ENCODE measurements around the gene ZC3H14.

Gene ZC3H14

DNA sequence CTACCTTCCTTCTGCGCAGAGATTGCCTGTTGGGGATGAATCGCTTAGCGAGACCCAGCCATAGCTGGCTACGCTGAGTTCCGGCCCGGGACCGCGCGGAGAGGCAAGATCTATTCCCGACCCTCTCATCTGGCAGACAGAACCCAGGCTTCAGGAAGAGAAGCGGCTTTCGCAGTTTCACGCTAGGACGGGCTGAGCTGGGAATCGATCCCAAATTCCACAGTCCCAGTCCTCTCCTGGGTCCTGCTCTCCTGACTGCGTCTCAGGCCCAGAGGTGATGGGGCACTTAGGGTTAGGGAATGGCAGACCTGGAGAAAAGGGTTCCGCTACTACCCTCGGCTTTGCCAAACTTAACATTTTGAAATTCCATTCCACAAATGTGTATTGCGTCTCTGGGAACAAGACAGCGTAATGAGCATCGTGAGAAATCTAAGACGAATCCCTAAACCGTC lies 10.8 kb upstream of the ZC3H14 start:
- no peak for DNase-seq

DNA sequence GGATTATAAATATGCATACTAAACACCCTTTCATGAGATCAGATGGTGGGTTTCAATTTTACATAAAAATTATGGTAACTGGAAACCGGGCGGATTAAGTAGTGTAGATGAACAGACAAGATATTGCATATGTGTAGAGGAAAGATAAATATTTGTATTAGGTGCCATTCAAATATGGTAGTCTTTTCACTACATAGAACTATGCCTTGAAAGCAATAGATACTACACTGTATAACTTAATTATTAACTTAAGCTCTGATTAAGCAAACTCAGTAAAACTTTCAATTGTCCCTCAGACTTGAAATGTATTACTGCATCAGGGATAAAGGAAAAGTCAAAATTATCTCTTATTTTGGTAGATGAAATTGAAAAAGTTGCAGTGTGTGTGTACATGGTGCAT lies 10.0 kb upstream of the ZC3H14 start:
- peak; percentile 48 to 50 for DNase-seq

DNA sequence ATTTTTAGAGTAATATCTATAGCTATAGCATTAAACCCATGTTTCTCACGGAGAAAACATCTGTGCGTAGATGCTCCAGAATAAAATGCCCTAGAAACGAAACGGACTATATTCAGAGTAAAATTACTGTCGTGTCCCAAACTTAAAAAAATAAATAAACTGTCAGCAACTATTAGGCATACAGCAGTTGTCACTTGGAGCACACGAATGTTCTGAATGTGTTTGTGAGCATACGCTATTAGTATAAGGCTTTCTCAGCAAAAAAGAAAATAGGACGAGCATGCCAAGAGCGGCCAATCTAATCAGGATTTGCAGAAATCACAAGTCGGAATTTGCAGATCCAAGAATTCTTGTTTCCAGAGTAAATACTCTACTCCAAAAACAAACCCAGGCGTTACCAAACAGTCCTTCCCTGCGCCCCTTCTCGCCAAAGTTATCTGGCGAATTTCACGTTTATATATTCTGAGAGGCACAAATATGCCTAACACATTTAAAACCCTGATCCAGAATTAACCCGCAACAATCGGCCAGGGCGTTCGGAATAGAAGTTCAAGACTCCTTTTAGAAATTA lies 8.9 kb upstream of the ZC3H14 start:
- DNase-seq: no peak

DNA sequence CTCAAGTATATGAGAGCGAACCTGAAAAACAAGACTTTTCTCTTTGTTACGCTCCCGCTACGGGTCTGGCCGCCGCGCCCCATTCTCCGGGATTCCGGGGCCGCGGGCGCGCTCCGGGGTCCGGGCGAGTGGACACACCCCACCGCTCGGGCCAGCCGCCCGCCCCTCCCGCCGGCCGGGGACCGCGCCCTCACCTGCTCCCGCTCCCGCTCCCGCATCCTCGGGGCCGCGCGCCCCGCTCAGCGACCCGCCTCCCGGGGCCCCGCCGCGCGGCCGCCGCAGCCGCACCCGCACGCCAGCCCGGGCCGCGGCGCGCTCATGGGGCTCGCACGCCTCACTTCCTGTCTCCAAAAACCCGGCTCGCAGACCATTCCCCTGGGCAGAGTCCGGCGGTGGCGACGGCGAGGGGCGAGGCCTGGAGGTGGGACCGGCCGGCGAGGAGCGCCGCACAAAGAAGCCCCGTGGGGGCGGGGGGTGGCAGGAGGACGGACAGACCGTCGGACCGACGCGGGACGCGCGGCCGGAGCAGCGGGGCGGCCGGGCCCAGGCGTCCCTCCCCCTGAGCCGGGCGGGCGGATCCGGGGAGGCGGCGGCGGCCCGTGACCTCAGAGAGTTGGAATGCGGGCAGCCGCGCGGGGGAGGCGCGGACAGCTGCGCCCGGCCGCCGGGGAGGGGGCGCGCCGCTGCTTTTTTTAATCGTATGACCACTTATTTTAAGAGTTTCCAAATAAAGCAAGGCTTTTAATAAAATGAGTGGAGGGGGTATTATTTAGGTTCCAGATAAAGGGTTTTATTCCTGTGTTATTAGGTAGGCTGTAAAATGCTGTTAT lies 8.2 kb upstream of the ZC3H14 start, which contains the start of gene PTPN21:
PTPN21 (minus strand) TSS at position 551 of the 830 bp plus-strand sequence. CDS start 4,590 bp downstream, outside the sequence.
- peak in 1 of 2 experiments; percentile 75 for DNase-seq

DNA sequence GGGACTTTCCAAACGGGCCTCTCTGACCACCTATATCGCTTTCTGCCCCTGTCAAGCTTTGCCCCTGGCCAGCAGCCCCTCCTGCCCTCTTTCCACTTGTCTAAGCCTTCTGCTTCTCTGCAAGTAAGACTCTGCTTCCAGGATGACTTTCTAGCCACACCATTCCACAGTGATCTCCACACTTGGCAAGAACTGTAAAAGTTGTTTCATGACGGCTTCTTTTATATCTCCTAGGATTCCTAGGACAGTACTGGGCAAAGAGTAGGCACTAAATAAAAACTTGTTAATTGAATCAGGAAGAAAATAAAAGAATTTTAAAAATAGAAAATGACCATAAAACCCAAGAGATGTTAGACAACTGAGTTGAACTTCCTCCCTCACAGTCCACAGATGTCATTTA lies 6.3 kb upstream of the ZC3H14 start:
- no peak for DNase-seq

DNA sequence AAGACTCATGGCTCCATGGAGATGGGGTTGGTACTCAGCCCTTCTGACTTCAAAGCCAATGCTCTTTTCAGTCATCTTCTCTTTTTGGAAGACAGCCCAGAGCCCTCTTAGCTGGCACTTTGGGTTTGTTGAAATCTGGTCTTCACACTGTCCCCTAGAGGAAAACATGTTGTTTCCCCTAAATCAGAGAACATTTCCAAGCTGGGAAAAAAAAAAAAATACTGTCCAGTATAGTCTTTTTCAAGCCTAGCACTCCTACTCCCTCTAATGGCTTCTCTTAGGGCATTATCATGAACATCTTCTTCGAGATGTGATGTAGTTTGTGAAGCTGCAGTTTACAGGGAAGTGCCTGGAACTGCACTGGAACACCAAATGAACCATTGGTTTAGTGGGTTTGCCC lies 3.0 kb upstream of the ZC3H14 start:
- peak in 1 of 2 experiments; percentile 45 for DNase-seq

DNA sequence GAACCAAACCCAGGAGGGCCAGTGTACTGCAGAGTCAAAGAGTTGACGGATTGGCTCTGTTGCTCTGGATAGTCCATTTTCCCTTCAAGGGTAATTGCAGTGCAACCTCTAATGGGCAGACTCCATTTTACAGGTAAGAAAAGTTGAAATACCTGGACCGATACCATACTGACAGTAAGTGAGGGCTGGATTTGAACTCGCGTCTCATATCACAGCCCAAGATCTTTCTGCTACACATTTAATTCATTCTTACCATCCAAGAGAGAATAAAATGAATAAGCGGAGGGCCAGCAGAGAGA lies 356 bp upstream of the ZC3H14 start:
- DNase-seq: no peak

DNA sequence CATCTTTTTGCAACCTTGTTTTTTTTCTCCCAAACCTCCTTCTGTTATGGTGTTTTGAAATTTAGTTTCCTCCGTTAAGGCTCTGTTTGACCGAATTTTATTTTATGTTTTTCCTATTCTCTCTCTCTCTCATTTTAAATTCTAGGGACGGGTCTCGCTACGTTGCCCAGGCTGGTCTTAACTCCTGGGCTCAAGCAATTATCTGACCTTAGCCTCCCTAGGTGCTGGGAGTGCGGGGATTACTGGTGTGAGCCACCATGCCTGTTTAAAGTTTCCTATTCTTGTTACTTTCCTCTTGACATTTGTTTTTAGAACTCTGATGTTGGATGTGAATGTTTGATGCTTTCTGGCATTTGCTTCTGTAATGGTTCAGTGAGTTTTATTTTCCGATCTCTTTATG lies 1.0 kb downstream of the ZC3H14 start:
- DNase-seq: no peak

DNA sequence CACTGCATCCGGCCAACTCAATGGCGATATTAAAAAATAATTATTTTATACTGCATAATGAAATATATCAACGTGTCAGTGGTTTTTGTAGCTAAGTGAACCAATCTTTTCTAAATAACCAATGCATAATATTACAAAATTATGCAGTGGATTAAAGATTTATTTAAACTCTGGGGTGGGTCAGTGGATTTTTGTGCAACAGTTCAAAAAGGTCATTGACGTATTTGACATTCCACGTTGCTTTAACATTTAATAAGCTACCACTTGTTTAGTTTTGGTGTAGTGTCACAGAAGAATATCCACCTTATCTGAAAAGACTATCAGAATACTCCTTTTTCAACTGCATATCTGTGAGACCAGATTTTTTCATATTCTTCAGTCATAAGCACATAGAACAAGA lies 2.6 kb downstream of the ZC3H14 start:
- DNase-seq: no peak

DNA sequence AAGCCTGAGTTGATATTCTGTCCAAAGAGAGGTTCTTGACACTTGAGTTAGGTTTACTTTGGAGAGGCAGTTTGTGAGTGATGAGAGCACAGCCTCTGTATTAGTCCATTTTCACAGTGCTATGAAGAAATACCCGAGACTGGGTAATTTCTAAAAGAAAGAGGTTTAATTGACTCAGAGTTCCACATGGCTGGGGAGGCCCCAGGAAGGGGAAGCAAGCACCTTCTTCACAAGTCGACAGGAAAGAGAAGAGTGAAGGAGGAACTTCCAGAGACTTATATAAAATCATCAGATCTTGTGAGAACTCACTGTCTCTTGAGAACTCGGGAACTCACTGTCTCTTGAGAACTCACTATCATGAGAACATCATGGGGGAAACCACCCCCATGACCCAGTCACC lies 5.4 kb downstream of the ZC3H14 start:
- no peak for DNase-seq

DNA sequence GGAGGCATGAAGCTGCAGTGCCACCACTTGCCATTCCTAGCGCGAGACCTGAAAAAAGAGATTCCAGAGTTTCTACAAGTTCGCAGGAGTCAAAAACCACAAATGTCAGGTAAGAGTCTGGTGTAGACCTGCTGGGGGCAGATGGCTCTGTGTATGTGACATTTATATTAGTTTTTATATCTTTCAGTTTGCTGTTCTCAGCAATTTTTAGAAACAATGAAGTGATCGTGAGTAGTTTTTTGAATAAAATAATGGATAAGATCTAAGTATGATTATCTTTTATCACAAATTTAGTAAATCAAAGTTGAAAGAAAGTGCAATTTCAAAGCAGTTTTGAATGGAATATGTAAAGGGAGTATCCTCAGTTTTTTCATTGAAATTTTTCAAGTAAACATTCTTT lies 9.3 kb downstream of the ZC3H14 start:
- no peak for DNase-seq

DNA sequence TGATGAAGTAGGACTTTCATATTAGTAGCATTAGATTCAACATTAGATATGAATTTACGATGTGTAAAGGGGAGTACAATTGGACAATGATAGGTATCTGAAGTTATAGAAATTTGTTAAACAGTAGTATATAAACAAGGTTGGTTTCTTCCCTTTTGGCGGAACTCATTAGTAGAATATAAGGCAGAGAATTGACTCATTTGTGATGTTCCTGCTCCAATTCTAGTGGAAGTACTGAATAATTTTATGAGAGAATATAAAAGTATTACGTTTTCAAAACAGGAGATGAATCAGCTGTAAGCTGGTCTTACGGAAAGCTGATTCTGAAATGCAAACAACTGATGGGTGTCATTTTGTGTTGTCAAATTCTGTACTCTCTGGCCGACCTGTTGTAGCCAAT lies 13.4 kb downstream of the ZC3H14 start:
- DNase-seq: no peak

DNA sequence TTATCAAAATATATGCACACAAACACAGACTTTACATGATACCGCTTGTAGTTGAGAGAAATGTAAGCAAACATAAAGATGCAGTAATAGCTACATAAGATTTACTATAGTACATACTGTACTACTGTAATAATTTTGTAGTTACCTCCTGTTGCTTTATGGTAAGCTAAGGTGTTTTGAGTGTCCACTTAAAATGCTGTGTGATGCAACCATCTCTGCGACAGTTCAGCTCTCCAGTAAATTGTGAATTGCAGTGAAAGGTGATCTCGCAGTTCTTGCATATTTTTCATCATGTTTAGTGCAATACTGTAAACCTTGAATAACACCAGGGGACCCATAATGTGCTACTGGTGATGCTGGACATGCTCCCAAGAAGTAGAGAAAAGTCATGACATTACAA lies 21.6 kb downstream of the ZC3H14 start:
- no peak for DNase-seq

DNA sequence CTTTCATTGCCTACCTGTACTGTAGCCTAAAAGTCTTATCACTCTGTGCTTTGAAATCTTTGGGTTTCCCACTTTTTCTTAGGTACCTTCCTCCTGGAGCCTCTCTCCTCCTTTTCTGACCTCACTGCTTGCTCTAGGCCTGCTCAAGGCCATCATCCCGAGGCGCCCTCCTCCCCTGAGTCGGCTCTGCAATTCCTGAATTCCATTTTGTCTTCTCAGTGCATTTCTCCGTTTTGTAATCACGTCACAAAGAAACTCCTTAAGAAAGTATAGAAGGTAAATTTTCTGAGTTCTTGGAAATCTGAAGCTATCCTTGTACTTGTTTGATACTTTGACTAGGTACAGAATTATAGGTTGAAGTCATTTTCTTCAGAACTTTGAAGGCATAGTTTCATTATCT lies 25.2 kb downstream of the ZC3H14 start:
- DNase-seq: no peak

DNA sequence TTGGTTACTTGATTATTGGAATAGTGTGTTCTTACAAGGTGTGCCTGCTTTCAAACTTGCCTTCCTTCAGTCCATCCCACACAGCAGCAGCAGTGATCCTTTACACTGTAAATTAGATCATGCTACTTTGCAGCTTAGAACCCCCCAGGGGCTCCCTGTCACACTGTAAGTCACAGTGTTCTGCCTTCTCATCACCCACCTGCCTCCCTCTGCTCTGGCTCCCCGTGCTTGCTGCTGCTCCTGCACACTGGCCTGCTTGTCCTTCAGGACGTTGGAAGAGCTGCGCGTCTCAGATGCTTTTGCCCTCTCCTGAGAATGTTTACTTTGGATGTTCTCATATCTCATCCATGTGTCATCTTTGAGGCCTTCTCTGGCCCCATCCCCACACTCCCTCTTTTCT lies 27.3 kb downstream of the ZC3H14 start:
- DNase-seq: no peak

DNA sequence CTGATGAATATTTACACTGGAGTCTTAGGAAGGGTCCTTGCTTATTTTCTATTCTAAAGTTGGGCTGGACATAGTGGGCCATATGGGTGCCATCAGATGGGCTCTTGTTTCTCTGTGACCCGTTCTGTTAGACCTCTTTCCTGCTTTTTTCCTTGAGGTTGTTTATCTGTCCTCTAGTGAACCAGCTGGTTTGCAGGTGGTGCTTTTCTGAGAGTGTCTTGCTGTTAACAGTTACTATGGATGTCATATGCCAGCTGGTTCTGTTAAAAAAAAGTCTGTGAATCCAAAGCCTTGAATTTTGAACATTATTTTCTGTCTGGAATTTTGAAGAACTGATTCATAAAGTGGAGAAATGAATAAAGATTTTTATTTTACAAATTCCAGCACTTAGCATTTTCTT lies 29.2 kb downstream of the ZC3H14 start:
- DNase-seq: no peak

DNA sequence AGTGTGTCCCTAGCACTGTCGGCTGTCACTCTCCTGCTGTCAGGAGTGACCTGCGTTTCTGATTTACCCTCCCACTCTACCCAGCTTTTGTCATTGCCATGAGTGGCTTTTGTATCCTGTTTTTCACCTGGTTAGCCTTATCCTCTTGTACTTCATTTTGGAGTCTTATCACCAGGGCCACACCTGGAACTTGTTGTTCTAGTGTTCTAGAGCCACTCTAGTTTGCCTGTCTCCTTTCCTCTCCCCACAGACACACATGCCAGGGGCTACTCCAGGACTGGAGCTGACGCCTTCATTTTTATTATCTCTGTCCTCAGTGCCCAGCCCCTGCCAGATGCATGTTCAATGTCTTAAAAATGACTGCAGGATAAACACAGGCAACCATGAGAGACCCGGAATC lies 34.2 kb downstream of the ZC3H14 start:
- DNase-seq: no peak

DNA sequence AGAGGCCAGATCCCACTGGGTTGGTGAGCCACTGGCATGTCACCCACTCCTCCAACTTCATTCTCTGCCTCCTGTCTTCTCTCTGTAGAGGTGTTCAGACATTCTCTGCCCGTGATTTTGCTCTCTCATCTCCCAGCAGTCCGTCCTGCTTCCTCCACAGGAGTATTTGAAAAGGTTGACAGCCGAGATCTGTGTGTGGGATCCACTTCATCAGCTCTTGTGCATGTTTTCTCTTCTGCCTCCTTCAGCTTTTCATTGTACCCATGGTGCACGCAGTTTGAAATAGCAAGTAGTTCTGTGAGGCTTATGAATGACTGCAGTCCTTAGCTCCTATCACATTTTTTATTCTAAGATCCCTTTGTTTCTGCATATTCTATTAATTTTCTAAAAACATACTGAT lies 34.8 kb downstream of the ZC3H14 start:
- no peak for DNase-seq

DNA sequence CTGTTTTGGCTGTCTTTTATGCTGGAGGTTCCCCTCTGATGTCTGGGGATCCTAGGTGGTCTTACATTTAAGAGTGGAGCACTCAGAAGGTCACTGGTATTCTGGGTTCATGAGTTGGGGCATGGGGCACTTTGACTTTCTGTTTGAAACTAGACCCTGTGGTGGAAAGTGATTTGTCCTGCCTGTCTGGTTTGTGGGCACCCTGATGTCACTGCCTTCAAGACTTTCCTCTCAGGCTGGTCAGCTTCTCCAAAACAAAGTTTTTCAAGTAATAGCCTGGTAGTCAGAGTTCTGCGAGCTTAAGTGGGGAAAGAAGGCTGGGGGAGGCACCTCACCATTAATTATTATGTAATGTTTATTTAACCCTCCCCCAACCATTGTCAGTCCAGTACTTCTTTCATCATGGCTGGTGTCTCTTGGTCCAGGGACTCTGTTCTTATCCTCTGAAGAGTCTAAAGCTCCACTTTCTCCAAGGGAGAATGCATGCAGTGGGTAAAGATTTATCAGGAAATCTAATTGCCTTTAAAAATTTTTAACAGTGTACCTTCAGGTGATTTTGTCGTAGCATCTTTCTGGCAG lies 35.3 kb downstream of the ZC3H14 start:
- DNase-seq: no peak

DNA sequence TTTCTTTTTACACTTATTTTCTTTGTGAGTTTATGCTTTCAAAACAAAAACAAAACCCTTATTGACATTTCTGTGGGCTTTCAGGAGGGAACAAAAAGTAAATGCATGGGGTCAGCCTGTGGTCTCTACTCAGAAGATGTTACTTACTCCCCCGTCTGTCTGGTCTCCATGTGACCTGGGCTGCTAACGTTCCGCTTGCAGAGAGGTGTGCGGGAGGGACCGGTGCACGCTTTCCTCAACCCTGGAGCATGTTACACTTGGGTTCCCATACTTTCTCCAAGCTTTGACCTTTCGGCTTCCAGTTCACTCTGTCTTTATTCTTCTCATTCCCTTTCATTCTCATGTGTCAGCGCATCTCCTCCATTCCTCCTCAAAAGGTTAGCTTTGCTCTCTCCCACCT lies 36.5 kb downstream of the ZC3H14 start:
- DNase-seq: no peak

DNA sequence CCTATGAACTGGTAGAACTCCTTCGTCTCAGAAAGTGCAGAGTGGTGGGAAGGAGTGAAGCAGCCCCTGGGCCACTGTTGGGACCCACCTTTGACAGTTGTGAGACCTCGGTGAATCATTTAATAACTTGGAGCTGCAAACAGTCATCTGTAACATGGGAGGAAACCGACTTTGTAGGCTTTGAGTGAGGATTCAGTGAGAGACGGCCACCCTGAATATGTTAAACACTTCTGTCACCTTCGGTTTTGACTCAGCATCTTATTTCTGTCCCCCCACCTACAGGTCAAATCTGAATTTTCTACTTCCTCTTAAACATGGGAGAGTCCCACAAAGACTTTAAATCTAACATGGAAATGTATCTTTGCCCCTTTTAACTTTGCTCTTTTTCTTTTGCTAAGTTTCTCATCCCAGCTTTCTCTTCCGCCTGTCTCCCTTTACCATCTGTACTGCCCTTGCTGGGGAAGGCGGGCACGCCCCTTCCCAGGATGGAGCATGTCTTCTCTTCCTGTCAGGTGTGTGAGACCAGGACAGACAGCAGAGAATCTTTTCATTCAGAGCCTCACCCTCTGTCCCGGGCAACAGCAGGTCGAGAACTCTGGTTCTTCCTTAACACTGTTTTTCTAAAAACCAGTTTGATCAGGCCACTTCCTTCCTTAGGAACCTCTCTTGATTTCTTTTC lies 37.1 kb downstream of the ZC3H14 start:
- DNase-seq: no peak

DNA sequence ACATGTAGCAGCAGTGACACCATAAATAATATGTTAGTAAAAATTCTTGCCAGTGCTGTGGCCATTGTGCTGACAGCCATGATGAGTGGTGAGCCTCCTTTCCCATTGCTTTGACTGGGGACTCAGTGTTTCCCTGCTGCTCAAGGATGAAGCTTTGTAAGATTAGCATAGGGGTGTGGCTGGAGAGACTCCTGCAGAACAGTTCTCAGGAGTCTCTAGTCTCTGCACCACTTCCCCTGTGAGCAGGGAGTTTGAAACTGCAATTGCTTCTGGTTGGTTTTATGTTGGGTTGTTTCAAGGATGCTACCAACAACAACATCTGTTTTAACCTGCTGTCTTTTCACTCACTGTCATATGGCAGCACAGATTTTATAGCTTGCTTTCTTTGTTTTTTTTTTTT lies 41.4 kb downstream of the ZC3H14 start:
- no peak for DNase-seq

DNA sequence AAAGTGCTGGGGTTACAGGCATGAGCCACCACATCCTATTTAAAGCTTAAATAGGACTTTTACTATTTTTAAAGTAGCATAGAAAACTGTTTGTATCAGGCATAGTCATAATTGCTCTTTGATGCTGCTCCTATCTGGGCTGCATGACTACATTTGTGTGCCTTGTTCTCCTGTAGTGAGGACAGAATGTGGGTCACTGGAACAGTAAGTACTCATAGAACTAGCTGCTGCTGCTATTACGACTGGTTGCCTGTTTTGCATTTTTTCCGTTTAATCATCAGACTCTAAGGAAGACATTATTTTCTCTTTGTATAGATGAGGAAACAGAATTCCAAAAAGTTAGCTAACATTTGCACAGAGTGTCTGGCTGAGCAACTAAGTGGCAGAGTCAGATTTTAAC lies 42.8 kb downstream of the ZC3H14 start:
- DNase-seq: peak; percentile 25 to 27

DNA sequence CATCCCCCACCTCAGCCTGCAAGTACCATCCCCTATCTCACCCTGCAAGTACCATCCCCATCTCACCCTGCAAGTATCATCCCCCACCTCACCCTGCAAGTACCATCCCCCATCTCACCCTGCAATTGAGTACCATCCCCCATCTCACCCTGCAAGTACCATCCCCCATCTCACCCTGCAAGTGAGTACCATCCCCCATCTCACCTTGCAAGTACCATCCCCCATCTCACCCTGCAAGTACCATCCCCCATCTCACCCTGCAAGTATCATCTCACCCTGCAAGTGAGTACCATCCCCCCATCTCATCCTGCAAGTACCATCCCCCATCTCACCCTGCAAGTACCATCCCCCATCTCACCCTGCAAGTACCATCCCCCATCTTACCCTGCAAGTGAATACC lies 45.0 kb downstream of the ZC3H14 start:
- DNase-seq: no peak
